Keratinocyte (primary cell): ENCODE data around the gene THAP3. TPM values are rescaled to one million over a fixed set of nuclear protein-coding genes. Genes with fewer than 3 reads are reported as not detected.

Experiments used
- DNase-seq: peaks from one replicate; pipeline ENCODE4 v3.0.0-alpha.2; 2011; ENCODE audit warnings: low read depth, missing footprints, low spot score
- FAIRE-seq: peaks from 2 replicates; lab custom pipeline; 2011; peaks lifted over from hg19 to GRCh38; lab: Jason Lieb, UNC
- H2AFZ ChIP-seq: 2 replicates; pipeline ENCODE4 v1.6.0; 2012; ENCODE audit warnings: low read length, control low read depth, inconsistent platforms; ENCODE audit not compliant: control insufficient read depth
- H3K27ac ChIP-seq: 2 replicates; pipeline ENCODE4 v1.5.1; 2011; ENCODE audit warnings: low read length; ENCODE audit not compliant: control insufficient read depth, insufficient read depth
- H3K27me3 ChIP-seq: 3 replicates; pipeline ENCODE4 v1.6.0; 2011; ENCODE audit warnings: low read length; ENCODE audit not compliant: control insufficient read depth, insufficient read depth; ENCODE audit errors: extremely low read depth
- H3K36me3 ChIP-seq, 2 experiments: 2 replicates in 1 of 2; 3 replicates in 1 of 2; pipeline ENCODE4 v1.5.1; 2011; ENCODE audit warnings: low read length in 2 of 2, mild to moderate bottlenecking in 1 of 2; ENCODE audit not compliant: control insufficient read depth in 2 of 2, insufficient read depth in 2 of 2; ENCODE audit errors: extremely low read depth in 1 of 2
- H3K4me1 ChIP-seq: 3 replicates; pipeline ENCODE4 v1.5.1; 2011; ENCODE audit warnings: low read length; ENCODE audit not compliant: control insufficient read depth, insufficient read depth; ENCODE audit errors: extremely low read depth
- H3K4me2 ChIP-seq: 3 replicates; pipeline ENCODE4 v1.6.0; 2011; ENCODE audit warnings: low read depth, low read length; ENCODE audit not compliant: control insufficient read depth, insufficient read depth; ENCODE audit errors: extremely low read depth
- H3K4me3 ChIP-seq, 3 experiments: fragments of 200-600 bp in 1 of 3; sonication (generic) in 1 of 3; 2 replicates in 2 of 3; 3 replicates in 1 of 3; pipeline ENCODE4 v1.5.1; 2011 to 2016; ENCODE audit warnings: low read length in 3 of 3, mild to moderate bottlenecking in 3 of 3, control low read depth in 2 of 3, inconsistent platforms in 1 of 3, low read depth in 1 of 3, mixed read lengths in 1 of 3, mixed run types in 1 of 3, moderate library complexity in 1 of 3; ENCODE audit not compliant: control insufficient read depth in 2 of 3, insufficient read depth in 2 of 3; ENCODE audit errors: extremely low read depth in 1 of 3
- H3K79me2 ChIP-seq: 2 replicates; pipeline ENCODE4 v1.6.0; 2012; ENCODE audit warnings: low read length; ENCODE audit not compliant: control insufficient read depth, insufficient read depth
- H3K9ac ChIP-seq: 3 replicates; pipeline ENCODE4 v1.6.0; 2011; ENCODE audit warnings: low read length; ENCODE audit not compliant: control insufficient read depth, insufficient read depth; ENCODE audit errors: extremely low read depth
- H3K9me1 ChIP-seq: 3 replicates; pipeline ENCODE4 v1.6.0; 2011; ENCODE audit warnings: low read length; ENCODE audit not compliant: control insufficient read depth, insufficient read depth; ENCODE audit errors: extremely low read depth
- H3K9me3 ChIP-seq: 2 replicates; pipeline ENCODE4 v1.5.1; 2012; ENCODE audit warnings: low read depth, low read length; ENCODE audit not compliant: control insufficient read depth
- H4K20me1 ChIP-seq: 3 replicates; pipeline ENCODE4 v1.6.0; 2011; ENCODE audit warnings: low read length; ENCODE audit not compliant: control insufficient read depth, insufficient read depth; ENCODE audit errors: extremely low read depth
- EZH2 ChIP-seq: IDR thresholded peaks from one replicate; pipeline ENCODE4 v1.6.1; 2012; ENCODE audit warnings: inconsistent platforms, mild to moderate bottlenecking, low read length, moderate library complexity
- dilution Hi-C: fragments of 300-500 bp; cut with MboI; formaldehyde crosslinking; loops from one replicate; pipeline ENCODE4 v1.7.0; 2020; ENCODE audit warnings: low sequenced_read_pairs; ENCODE audit not compliant: extremely low pct_ligation_motif_present
- polyA plus RNA-seq, 5 experiments: library from polyadenylated mRNA; depleted of rRNA in 3 of 5; stranded (reverse) in 3 of 5; stranded (forward) in 1 of 5; unstranded in 1 of 5; fragments of >200 nt; gene quantifications; 1 replicate in 1 of 5; 2 replicates in 3 of 5; 3 replicates in 1 of 5; pipeline versions ENCODE4 v1.2.1 to v1.2.3, GENCODE V29; 2011 to 2012; ENCODE audit warnings: missing spikeins in 2 of 5, low read depth in 1 of 5, low replicate concordance in 1 of 5
- TF ChIP-seq, protein P1 (sequence below), 3 experiments: IDR thresholded peaks in 1 of 3; conservative IDR thresholded peaks in 1 of 3; optimal IDR thresholded peaks in 1 of 3; 2 replicates in 2 of 3; 3 replicates in 1 of 3; pipeline versions ENCODE3 to v1.5.1; 2011; ENCODE audit warnings: low read length in 3 of 3, mild to moderate bottlenecking in 3 of 3, moderate library complexity in 2 of 3, control low read depth in 1 of 3, inconsistent platforms in 1 of 3; ENCODE audit not compliant: insufficient read depth in 2 of 3; ENCODE audit errors: extremely low read depth in 1 of 3

The THAP3 gene
- polyA plus RNA-seq, 1 donor (not counting 4 experiments of a cell fraction or from before 2014, with no cell fraction given): 5.1 TPM

DNA sequence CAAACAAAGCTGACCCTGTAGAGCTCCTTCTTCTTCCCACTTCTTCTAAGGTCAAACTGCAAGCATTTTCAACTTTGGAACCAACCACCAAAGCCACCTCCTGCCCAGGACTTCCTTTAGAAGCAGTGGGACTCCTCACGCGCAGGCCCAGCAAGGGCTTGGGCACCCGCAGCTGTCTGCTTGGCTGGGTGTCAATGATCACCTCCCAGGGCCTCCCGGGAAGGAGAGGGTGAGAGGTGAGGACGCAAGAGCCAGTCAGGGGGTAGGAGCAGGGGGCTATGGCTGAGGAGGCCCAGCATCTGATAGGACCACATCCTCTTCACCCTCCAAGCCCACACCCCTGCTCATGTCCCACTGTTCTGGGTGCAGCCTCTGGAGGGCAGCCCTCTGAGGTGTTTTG is 32.2 kb upstream of the THAP3 start:
- H3K36me3 ChIP-seq: peaks cover 58 to 77% of the 10 kb centered on the region in 2 experiments
- no peak overlapping the region for H3K4me3 ChIP-seq
- FAIRE-seq (no peak), DNase-seq (no peak)
- H3K27ac ChIP-seq: no peak overlapping the region
- H3K4me1 ChIP-seq: peaks cover 32% of the 10 kb centered on the region
- H3K9me1 ChIP-seq: peaks cover 7% of the 10 kb centered on the region
- H3K27me3 ChIP-seq: no peaks in the 10 kb centered on the region
- H3K4me2 ChIP-seq: no peak overlapping the region
- peaks cover 56% of the 10 kb centered on the region for H3K79me2 ChIP-seq
- no peak overlapping the region for H2AFZ ChIP-seq
- peaks cover 62% of the 10 kb centered on the region for H4K20me1 ChIP-seq
- no peak for TF ChIP-seq EZH2
- TF ChIP-seq, protein P1, sequence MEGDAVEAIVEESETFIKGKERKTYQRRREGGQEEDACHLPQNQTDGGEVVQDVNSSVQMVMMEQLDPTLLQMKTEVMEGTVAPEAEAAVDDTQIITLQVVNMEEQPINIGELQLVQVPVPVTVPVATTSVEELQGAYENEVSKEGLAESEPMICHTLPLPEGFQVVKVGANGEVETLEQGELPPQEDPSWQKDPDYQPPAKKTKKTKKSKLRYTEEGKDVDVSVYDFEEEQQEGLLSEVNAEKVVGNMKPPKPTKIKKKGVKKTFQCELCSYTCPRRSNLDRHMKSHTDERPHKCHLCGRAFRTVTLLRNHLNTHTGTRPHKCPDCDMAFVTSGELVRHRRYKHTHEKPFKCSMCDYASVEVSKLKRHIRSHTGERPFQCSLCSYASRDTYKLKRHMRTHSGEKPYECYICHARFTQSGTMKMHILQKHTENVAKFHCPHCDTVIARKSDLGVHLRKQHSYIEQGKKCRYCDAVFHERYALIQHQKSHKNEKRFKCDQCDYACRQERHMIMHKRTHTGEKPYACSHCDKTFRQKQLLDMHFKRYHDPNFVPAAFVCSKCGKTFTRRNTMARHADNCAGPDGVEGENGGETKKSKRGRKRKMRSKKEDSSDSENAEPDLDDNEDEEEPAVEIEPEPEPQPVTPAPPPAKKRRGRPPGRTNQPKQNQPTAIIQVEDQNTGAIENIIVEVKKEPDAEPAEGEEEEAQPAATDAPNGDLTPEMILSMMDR (optimal IDR thresholded peaks at IDR 0.05 in 1 of 3, IDR thresholded peaks at IDR 0.05 in 1 of 3, conservative IDR thresholded peaks at IDR 0.05 in 1 of 3; ENCODE audit: extremely low read depth in 1 of 3, insufficient read depth in 2 of 3, low read length in 3 of 3): no peak
- dilution Hi-C loops: no loop called here
- H3K9me3 ChIP-seq: no peaks in the 10 kb centered on the region
- H3K9ac ChIP-seq: no peak overlapping the region

DNA sequence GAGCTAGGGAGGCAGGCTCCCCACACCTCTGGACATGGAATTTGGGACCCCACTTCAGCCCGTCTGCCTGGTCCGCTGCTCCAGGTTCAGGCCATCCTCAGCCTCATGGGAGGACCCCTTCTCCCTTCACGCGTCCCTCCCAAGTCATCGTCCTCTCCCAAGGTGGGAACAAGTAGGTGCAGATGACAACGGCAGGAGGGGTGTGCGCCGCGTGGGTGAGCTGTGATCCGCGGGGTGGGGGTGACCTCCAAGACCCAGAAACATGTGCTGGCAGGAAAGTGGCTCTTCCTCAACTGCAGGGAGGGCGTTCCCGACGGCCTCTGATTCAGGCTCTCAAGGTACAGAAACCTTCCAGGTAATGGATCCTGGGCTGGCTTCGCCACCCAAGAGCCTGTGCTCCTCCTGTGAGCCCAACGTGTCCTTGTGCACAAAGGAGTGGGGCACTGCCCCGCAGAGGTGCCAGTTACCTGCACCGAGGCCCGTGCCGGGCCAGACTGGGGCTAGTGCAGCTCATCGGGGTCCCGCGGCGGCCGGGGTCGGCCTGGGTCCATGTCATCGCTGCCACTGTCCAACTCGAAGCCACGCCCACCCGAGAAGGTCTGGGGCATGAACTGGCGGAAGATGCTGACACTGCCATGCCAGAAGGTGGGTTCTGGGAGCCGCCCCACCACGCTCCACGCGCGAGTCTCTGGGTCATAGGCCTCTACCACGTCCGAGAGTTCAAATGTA is 31.6 kb upstream of the THAP3 start:
- Histone ChIP-seq H3K9me3 (no peaks in the 10 kb centered on the region), H3K4me1 (peaks cover 32% of the 10 kb centered on the region), H2AFZ (no peak overlapping the region), H3K9me1 (peaks cover 11% of the 10 kb centered on the region), H4K20me1 (peaks cover 65% of the 10 kb centered on the region), H3K4me2 (no peak overlapping the region), H3K27me3 (no peaks in the 10 kb centered on the region), H3K36me3 (peaks cover 64 to 83% of the 10 kb centered on the region in 2 experiments), H3K9ac (no peak overlapping the region), H3K4me3 (no peak overlapping the region), H3K27ac (no peak overlapping the region), H3K79me2 (peaks cover 62% of the 10 kb centered on the region)
- DNase-seq: no peak
- no peak for TF ChIP-seq EZH2
- TF ChIP-seq, protein P1 (optimal IDR thresholded peaks at IDR 0.05 in 1 of 3, IDR thresholded peaks at IDR 0.05 in 1 of 3, conservative IDR thresholded peaks at IDR 0.05 in 1 of 3; ENCODE audit: extremely low read depth in 1 of 3, insufficient read depth in 2 of 3, low read length in 3 of 3): no peak
- no peak for FAIRE-seq
- dilution Hi-C loops: no loop called here
